HG02623 (cell line): ENCODE results near the gene GPATCH1.
"Not testable (repeated sequence)": the region's sequence is repeated elsewhere in the genome, so short reads cannot be mapped to it uniquely, and the experiment has no call there.

Source experiments
- ATAC-seq: cut with Tn5 transposase; IDR thresholded peaks from one replicate; pipeline ENCODE4 v1.9.1; 2021; ENCODE audit warnings: moderate library complexity; ENCODE audit not compliant: unreplicated experiment

GPATCH1 gene

GRCh38 chr19:33110137-33110910 lies 29.3 kb downstream of the GPATCH1 start:
- no peak for ATAC-seq

- no peak for ATAC-seq
These were observed 30.6 kb downstream of the GPATCH1 start for GRCh38 chr19:33111587-33111986.

- no peak for ATAC-seq
These were observed 33.3 kb downstream of the GPATCH1 start for GRCh38 chr19:33114312-33114711.

DNA sequence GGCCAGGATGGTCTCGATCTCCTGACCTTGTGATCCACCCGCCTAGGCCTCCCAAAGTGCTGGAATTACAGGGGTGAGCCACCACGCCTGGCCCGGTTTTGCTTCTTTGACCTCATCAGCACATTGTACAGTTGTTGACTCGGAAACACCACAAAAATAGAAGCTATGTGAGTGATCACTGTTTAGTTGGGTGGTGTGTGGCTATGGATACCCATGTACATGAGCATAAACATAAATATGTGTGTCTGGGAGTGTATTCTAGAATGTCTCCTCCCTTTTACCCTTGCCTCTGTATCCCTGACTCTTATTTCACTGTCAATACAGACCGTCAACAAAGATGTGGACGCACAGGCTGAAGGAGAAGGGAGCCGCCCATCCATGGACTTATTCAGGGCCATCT lies 36.5 kb downstream of the GPATCH1 start:
- no peak for ATAC-seq

GRCh38 chr19:33118643-33119042 lies 37.7 kb downstream of the GPATCH1 start:
- no peak for ATAC-seq

- no peak for ATAC-seq
These were observed 43.5 kb downstream of the GPATCH1 start for GRCh38 chr19:33124207-33125098.

DNA sequence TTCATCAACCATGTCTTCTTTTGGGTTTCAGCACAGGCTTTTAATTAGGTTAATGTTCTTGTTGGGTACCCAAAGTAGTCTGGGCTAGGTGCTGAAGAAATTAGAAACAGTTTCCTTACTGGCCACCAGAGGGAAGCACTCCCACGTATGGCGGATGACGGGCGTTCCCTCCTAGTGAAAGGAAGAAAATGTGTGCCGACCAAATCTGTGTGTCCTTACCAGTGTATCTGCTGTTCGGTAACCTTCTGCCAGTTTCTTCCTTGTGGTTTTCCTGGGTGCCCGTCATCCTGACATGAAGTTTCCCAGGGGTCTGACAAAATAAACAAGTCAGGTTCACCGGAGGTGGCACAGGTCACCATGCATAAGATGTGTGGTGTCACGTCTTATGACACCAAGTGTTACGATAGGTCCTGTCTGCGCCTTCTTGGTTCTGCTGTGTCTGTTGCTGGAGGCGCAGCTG lies 45.0 kb downstream of the GPATCH1 start:
- no peak for ATAC-seq

DNA sequence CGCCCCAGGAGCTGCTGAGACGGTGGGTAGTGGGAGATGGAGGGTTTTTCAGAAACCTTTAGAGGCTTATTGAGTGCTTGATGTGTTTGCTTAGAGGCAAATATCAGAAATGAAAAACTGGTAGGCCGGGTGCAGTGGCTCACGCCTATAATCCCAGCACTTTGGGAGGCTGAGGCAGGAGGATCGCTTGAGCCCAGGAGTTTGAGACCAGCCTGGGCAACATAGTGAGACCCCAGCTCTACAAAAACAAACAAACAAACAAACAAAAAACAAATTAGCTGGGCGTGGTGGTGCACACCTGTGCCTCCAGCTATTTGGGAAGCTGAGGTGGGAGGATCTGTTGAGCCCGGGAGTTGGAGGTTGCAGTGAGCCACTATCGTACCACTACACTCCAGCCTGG lies 45.7 kb downstream of the GPATCH1 start:
- not testable (repeated sequence) for ATAC-seq

DNA sequence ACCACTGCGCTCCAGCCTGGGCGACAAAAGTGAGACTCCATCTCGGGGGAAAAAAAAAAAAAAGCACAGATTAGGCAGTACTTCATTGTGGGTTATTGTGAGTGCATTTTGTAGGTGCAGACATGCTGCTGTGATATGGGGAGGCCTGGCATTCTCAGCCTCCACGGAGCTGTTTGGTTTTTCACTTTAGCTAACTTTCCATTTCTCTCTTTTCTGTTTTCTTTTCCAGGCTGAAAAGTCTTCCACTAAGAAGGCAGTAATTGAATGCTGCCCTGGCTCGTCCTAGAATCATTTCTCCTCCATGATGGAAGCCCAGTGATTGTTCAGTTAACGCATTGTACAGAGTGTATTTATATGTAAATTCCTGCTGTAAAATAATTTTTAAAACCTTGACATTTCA lies 48.9 kb downstream of the GPATCH1 start:
- ATAC-seq: no peak

- ATAC-seq: no peak
These were observed 49.5 kb downstream of the GPATCH1 start for GRCh38 chr19:33130433-33130832.

- ATAC-seq: no peak
These were observed 51.0 kb downstream of the GPATCH1 start, which contains the start of gene WDR88 for GRCh38 chr19:33132021-33132420. TSS of gene WDR88 (plus strand) at chr19:33132114. CDS start at chr19:33132170, 56 bp downstream.

DNA sequence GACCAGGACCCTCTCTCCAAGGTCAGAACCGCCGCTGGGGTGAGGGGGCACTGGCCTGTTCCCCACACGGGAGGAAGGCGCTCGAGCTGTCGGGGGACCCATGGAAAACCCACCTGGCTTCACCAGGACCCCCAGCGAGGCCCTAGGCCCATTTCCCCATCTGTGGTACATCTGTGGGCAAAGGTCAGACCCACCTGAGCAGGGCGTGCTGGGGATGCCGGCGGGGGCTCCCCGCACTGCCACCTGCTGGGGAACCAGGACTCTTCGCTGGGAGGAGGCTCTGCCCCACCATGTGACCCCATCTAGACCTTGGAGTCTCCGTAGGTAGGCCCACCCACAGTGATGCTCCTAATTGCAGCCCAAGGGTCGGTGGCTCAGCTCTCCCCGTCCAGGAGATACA lies 51.4 kb downstream of the GPATCH1 start:
- no peak for ATAC-seq

GRCh38 chr19:33133438-33134031 lies 52.6 kb downstream of the GPATCH1 start:
- no peak for ATAC-seq

DNA sequence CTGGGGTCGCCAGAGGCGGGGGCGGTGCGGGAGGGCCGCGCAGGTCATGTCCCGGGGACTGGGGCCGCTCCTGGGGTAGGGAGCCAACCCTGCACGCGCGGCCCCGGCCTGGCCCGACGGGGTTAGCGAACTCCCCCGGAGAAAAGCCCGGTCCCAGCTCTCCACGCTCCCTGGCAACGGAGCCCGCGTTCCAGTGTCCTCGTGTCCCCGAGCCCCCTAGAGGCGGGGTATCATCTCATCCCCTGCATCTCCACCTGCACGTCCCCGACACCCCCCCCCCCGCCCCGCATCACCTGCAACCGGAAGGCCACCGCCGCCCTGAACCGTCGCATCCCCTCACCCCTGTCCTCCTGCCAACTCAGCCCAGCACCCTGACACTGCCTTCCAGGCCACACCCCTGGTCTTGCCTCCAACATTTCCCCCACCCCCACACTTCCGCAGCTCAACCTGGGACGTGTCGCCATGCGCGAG lies 53.6 kb downstream of the GPATCH1 start:
- no peak for ATAC-seq

GRCh38 chr19:33139165-33139564 lies 58.2 kb downstream of the GPATCH1 start:
- no peak for ATAC-seq

GRCh38 chr19:33143897-33144405 lies 63.0 kb downstream of the GPATCH1 start:
- no peak for ATAC-seq

- no peak for ATAC-seq
These were observed 65.2 kb downstream of the GPATCH1 start for GRCh38 chr19:33146209-33146608.

DNA sequence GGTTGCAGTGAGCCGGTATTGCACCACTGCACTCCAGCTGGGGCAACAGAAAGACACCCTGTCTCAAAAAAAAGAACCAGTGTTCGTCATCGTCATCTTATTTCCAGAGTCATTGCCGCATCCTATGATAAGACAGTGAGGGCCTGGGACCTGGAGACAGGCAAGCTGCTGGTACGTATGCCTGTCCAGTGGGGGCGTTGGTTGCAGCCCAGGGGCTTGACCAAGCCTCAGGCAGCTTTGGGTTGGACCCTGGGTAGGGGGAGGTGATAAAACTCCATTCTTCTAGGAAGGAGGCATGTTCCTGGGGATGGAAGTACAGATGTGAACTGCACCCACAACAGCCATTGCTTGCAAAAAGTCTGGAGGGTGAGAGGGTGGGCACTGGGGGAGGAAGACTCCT lies 66.6 kb downstream of the GPATCH1 start:
- ATAC-seq: no peak

DNA sequence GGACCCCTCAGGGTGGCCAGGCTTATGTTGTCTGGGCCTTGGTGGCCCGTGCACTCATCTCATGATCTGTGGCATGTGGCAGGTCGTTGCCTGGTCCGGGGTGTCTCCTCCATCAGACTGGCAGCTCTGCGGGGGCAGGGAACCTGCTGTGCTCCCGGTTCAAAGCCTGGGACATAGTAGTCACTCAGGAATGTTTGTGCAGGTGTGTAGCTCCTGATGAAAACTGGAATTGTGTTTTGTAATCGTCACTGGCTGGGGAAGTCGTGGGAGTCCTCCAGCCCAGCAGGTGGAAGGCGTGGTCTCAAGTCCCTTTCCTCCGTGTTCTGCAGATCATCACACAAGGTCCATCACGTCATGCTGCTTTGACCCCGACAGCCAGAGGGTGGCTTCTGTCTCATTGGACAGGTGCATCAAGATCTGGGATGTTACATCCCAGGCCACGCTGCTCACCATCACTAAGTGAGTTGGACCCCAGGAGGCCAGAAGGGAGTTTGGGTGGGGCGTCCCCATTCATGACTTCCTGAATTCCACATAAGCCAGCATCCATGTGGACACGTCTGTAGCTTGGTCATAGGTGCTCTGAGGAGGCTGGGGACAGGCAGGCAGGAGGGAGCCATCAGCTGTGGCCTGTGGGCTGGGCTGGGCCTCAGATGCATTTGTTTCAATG lies 70.0 kb downstream of the GPATCH1 start:
- no peak for ATAC-seq

- no peak for ATAC-seq
These were observed 71.2 kb downstream of the GPATCH1 start for GRCh38 chr19:33152176-33152575.

- not testable (repeated sequence) for ATAC-seq
These were observed 71.6 kb downstream of the GPATCH1 start for GRCh38 chr19:33152625-33153024.
